AG09319 (cell line): ENCODE measurements around the gene NLRP2B.
"Not testable (repeated sequence)": the region's sequence is repeated elsewhere in the genome, so short reads cannot be mapped to it uniquely, and the experiment has no call there.

Source experiments
- DNase-seq: peaks from one replicate; pipeline ENCODE4 v3.0.0-alpha.2; 2010; ENCODE audit warnings: low read depth; ENCODE audit errors: extremely low read depth
- CTCF ChIP-seq: IDR thresholded peaks from 2 replicates; pipeline ENCODE4 v1.5.1; 2011; ENCODE audit warnings: low read depth, mild to moderate bottlenecking, inconsistent platforms, low read length, moderate library complexity

NLRP2B gene

GRCh38 chrX:57680160-57680559, at the start of gene NLRP2B:
NLRP2B (minus strand) TSS chrX:57680260.
- no peak for DNase-seq
- TF ChIP-seq CTCF = no peak

GRCh38 chrX:57725995-57726394, 45.9 kb upstream of the NLRP2B start:
- not testable (repeated sequence) for DNase-seq

GRCh38 chrX:57681341-57681740, 1.3 kb upstream of the NLRP2B start:
- no peak for DNase-seq
- no peak for TF ChIP-seq CTCF

GRCh38 chrX:57678686-57679428, 1.2 kb downstream of the NLRP2B start:
- no peak for DNase-seq

GRCh38 chrX:57677132-57677858, 2.8 kb downstream of the NLRP2B start:
- TF ChIP-seq CTCF = no peak
- no peak for DNase-seq

More at GRCh38 chrX:57678686-57679428, 1.2 kb downstream of the NLRP2B start:
- no peak for TF ChIP-seq CTCF

- no peak for TF ChIP-seq CTCF
- DNase-seq = no peak
These were observed 4.7 kb downstream of the NLRP2B start for GRCh38 chrX:57675320-57675719.

- no peak for DNase-seq
- no peak for TF ChIP-seq CTCF
These were observed 5.2 kb downstream of the NLRP2B start for GRCh38 chrX:57674861-57675260.
